ACHN (cell line): ENCODE data around the gene FAM120B.

Experiments used
- DNase-seq: peaks from one replicate; pipeline ENCODE4 v3.0.0-alpha.2; 2015
- in situ Hi-C: cut with HindIII; loops from 2 replicates; pipeline ENCODE4 v1.10.0; 2017; ENCODE audit warnings: low sequenced_read_pairs, low pct_ligation_motif_present, low pct_unique_long_range_greater_than_20kb

The FAM120B gene

DNA sequence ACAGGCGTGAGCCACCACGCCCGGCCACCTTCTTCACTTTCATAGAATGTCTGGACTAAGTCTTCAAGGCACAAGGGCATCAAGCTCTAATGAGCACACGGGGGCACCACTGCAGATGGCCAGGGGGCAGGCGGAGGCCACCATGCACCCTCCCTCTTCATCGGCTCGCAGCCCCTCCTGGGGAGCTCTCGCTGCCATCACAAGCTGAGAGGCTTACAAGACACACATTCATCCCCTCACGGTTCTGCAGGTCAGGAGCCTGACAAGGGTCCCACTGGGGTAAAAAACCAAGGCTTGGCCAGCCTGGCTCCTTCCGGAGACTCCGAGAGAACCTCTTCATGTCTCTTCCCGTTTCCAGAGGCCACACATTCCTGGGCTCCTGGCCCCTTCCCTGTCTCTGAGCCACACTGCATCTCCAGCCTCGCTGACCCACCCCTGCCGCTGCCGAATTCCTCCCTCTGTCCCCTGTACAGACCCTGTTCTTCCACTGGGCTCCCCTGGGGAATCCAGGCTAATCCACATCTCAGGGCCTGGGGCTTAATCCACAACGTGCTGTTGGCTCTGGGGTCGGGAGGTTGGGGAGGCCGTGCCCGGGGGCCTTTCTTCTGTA lies 35.5 kb upstream of the FAM120B start:
- DNase-seq = no peak
- in situ Hi-C loops = no loop called here

DNA sequence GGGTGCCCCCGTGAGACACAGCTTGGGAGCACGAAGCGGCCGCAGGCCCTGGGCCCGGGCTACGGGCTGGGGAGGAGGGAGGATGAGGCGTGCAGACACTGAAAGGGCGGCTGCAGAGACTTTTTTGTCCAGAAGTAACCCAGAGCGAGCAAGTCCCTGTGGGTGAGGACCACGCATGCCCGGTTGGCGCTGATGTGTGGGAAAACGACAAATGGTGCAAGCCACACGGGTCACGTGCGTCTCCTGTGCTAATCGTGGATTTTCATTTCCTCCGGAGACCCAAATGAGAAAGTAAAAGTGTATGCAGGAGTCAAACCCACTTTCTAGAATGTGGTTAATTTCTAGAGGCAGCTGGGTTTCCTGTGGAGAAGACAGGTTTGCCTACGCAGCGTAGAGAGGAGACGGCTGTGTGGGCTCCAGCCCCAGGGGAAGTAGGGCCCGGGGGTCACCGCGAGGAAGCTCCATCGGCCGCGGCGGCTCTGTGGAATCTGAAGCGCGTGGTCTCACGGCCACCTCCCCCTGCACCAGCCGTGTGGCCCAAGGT lies 34.7 kb upstream of the FAM120B start:
- no peak for DNase-seq
- in situ Hi-C loops = no loop called here

DNA sequence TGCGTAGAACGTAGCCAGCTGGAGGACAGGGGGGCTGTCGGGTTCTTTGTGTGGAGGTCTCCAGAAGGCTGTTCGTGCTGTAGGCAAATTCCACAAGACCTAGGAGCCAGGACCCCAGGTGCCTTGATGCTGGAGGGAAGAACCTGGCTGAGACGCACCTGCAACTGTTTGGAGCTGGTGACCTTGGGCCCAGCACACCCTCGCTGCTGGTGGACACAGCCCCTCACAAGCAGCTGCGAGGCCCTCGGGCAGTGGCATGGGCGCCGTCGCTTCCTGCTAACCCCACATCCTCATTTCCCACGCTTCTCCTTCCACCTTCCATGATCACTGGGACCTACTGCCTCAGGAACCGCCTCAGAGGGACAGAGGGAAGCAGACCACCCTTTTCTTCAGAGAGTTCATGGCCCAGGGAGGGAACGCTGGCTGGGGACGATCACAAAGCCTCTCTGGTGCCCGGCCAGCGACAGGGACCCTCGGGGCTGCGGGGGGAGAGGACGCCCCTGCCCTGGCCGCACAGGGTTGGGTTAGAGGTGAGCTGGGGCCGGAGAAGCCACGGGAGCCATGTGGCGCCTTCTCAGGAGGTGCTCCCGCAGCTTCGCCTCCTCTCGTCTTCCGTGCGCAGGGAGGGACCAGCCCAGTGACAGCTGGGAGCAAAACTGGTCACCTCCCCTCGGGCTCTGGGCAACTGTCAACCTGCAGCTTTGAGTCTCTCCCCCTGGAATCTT lies 34.1 kb upstream of the FAM120B start:
- in situ Hi-C loops = no loop called here
- no peak for DNase-seq

DNA sequence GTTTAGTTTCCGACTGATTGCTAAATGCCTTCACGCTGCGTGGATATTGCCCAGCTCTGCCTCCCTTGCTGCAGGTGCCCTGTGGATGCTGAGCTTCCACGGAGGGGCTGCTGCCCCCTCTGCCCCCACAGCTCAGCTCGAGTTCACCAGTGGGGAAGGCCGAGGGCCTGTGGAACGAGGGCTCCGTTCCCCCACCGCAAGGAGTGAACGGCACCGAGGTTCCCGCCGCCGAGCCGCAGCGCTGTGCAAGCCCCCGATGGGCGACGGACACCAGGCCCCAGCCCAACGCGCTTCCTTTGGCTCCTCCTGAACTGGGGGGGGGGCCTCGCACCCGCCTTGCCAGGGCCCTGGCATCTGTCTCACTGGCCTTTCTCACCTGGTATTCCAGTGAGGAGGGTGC lies 33.4 kb upstream of the FAM120B start:
- no peak for DNase-seq
- in situ Hi-C loops = no loop called here

DNA sequence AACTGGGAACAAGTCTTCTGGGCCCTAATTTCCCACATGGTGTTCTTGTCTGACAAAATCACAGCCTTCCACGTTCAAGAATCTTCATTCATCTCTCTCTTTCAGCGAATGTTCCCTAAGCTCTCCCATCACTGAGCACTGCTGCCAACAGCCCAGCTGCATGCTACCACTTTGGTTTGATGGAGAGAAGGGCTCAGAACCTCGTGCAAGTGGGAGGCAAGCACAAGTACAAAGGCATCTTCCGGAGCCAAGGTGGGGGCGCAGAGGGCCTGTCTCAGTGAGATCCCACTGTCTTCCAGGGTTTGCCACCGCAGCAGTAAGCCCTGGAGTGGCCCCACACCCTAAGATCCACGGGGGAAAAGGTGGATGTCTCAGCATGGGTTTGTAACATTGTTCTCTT lies 32.9 kb upstream of the FAM120B start:
- in situ Hi-C loops = no loop called here
- no peak for DNase-seq

DNA sequence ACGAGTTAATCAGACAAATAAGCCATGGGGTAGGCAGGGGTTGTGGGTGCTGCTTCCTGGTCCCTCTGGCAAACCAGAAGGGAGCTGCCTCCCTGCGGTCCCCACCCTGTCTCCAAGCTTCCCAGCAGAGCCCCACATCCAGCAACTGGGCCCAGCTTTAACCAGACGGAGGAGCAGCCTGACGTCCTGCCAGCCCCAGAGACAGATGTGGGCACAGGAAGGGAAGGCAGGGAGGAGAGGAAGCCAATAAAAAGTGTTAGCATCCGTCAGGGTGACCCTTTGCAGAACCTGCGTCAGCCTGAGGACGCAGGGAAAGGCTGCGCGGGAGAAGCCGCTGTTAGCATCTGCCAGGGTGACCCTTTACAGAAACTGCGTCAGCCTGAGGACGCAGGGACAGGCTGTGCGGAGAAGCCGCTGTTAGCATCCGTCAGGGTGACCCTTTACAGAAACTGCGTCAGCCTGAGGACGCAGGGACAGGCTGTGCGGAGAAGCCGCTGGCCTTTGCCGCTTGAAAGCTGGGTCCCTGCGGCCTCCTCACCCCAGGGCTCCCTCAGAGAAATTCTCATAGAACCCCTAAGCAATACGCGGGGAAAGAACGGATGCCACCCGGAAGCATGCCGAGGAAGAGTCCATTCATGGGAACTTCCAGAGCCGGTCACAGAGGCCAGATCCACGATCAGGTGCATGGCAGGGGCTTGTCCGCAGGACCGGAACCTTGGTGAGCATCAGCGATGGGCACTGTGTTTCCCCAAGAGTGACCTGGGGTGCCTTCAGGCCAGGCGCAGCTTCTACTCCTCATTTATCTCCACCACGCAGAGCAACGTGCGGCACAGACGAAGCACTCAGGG lies 31.6 kb upstream of the FAM120B start:
- in situ Hi-C loops = no loop called here
- no peak for DNase-seq

DNA sequence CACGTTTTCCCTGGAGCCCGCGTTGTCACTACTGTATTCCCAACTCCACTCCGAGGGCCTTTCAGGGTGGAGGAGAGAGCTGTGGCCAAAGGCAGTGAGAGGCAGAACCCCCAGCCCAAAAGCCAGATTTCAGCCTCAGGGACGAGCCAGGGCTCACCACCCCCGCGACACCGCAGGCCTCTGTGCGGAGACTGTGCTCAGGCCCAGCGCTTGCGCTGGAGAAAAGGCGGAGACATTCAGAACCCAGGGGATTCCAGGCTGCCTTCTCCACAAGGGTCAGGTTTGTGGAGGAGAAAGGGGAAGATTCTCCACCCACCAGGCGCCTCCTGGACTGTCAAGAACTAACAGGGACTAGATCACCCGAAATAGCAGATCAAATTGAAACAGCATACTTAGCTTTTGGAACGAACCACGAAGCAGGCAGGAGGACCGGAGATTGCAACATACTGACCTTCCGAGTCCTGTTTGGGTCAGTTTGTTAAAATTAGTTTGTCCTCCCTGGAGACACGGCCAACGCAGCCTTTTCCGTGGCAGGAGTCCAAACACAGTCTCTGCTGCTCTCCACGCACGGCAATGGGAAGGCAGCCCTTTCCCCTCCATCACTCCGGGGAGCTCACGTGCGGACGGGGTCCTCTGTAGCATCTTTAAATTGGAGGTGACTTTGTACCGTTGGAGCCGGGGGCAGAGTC lies 30.0 kb upstream of the FAM120B start:
- in situ Hi-C loops = no loop called here
- DNase-seq = no peak

DNA sequence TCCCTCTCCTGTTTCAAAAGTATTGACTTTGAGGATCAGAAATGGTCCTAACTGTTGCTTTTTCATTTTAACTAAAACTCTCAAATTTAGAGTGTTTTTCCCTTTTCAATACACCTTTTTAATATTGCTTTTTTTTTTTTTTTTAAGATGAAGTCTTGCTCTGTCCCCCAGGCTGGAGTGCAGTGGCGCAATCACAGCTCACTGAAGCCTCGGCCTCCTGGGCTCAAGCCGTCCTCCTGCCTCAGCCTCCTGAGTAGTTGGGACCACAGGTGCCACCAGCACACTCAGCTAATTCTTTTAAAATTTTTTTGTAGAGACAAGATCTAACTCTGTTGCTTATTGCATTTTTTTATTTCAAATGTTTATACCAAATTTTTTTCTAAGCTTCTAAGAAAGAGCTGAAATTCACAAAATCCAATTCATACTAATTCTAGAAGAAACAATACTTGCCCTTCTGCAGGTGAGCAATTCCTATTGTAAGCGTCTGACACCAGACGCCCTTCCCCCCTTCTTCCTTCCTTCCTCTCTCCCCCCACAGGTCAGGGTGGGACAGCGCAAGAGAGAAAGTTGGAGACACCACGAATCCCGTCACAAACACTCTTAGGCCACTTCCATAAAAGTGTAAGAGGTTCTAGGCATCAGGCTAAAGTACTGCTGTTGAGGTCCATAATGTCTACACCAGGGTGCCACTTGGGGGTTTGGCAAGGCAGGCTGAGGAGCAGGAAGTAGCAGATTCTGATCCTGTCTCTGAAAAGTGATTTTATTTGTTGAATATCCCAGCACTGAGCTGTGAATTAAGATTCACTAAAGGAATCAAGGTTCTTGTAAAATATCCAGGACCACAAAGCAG lies 28.4 kb upstream of the FAM120B start:
- in situ Hi-C loops = no loop called here
- DNase-seq = no peak

DNA sequence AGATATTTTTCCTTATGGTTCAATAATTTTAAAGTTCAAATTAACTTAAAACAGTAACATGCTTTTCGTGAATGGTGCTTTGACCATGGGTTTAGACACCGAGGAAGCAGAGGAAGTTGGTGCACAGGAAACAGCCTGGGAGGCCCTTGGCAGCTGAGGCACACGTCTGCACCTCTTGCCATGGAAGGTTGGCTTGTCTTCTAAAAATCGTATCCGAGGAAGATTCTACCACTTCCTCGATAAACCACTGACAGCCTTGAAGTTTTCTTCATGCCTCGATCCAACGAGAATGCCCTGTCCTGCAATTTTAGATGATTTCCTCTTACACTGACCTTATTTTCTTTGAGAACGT lies 27.8 kb upstream of the FAM120B start:
- in situ Hi-C loops = no loop called here
- DNase-seq = no peak

DNA sequence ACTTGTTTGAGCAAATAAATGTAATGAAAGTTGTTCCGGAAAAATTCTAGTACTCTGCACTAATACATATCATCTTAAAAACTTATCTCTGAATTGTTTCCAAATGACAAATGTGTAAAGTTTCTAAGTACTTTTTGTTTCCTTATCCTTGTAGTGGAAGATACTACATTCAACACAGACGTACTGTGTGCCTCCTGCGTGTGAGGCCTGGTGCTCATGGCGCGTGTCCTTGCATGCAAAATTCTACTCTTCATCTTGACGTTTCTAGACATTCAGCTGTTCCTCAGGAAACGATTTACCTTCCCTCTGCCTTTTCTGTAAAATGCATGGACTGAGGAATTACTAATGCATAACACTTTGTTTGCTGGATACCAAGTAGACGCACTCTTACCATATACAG lies 27.1 kb upstream of the FAM120B start:
- in situ Hi-C loops = no loop called here
- no peak for DNase-seq

DNA sequence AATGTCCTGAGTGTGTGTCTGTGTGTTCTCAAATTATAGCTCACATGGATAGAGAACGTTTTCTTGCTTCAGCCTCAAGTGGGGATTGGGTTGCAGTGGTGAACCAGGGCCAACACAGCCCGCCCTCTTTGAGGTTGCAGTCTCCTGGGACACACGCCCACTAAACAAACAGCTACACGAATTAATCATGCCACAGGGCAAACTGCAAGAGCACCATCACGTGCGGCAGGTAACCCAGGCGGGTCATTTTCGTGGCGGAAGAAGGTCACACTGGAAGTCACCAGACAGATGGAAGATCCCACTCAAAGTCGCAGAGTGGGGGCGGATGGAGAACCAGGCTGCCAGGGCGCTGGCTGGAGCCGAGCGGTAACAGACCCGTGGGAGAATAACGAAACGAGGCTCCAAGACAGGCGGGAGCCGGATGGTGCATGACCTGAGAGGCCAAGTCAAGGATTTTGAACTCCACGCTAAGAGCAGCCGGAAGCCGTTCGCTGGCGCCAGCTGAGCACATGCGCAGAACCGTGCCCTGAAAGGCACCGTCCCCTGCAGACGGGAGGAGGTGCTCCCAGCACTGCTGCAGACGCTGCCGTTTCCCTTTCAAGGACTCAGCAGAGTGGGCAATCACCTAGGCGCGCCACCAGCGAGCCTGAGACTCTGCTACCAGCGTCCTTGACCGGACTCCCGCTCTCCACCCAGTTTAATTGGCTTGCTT lies 26.4 kb upstream of the FAM120B start:
- in situ Hi-C loops = no loop called here
- no peak for DNase-seq

DNA sequence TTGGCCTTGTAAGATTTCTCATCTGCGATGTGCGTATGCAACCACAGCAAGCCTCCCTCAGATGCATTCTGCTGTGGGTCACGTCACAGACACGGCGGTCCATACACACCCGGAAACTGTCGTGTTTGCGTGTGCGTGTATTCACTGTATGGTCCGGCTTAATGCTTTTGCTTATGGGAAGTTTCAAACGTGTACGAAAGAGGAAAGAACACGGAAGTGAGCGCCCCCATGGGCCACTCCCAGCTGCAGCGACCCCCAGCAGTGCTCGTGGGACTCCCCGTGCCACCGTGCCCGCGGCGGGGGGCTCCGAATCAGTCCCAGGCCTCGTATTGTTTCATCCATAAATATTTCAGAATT lies 25.9 kb upstream of the FAM120B start:
- in situ Hi-C loops = no loop called here
- no peak for DNase-seq

DNA sequence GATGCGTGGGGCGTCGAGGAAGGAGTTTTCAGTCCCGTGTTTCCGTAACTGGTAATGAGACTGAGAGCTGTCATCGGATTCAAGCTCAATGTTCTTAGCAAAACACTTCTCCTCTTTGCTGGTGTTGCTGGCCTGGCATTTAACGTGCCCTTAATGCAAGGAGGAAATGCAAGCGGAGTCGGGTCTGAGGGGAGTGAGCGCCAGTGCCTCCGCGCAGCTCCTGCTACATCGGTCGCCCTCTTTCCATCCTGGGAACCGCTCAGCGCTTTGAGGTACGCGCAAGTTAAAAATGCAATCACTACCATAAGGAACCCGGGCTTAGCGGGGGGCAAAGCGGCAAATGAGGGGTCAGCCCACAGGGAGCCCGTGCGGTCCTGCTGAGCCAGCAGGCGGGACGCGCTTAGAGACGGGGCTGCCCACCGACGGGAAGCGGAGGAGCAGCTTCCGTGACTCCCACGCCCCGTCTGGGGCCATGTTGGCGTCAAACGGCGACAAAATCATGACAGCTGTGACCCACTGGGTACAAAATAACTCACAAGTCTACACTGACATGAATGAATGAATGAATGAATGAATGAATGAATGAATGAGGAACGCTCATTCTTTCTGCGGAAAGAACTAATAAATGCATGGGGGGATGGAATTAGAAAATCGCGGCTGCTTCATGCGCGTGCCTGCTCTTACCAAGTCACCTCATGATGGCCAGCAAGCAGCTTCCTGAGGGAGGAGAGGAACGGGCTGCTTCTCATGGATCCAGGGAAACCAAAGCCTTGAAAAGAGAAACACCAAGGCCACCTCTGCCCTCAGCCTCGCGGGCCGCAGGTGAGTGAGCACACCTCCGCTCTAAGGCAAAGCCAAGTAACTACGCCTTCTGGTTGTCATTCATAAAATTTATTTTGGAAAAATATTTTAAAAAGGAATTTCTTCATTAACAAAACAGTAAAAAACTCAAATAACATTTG lies 24.9 kb upstream of the FAM120B start:
- no peak for DNase-seq
- in situ Hi-C loops = no loop called here

DNA sequence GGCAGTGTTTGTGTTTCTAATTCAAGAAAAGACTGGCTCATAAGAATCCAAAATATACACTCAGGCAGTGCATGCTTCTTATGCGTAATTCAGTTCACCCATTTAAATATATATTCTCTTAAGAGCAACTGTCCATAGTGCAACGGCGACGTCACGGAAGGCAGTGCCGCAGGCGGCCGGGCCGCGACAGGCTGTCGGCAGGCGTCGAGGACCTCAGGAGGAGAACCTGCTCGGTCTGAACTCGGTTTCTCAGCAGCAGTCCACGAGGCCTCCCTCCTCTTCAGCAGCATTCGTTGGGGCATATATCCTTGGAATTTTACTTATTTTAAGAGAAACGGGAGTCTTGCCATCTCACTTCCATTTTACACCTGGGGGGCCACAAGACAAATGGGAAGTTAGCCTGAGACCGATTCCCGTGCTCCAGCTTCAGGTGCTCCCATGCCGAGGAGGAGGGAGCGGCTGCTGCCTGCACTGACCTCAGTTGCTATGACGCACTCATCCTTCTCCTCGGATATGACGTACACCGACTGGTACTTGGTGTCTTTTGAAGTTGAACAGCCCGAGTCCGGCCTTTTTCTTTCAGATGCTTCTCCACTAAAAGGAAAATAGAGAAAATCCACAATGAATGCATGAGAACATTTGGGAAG lies 23.9 kb upstream of the FAM120B start:
- in situ Hi-C loops = no loop called here
- no peak for DNase-seq

DNA sequence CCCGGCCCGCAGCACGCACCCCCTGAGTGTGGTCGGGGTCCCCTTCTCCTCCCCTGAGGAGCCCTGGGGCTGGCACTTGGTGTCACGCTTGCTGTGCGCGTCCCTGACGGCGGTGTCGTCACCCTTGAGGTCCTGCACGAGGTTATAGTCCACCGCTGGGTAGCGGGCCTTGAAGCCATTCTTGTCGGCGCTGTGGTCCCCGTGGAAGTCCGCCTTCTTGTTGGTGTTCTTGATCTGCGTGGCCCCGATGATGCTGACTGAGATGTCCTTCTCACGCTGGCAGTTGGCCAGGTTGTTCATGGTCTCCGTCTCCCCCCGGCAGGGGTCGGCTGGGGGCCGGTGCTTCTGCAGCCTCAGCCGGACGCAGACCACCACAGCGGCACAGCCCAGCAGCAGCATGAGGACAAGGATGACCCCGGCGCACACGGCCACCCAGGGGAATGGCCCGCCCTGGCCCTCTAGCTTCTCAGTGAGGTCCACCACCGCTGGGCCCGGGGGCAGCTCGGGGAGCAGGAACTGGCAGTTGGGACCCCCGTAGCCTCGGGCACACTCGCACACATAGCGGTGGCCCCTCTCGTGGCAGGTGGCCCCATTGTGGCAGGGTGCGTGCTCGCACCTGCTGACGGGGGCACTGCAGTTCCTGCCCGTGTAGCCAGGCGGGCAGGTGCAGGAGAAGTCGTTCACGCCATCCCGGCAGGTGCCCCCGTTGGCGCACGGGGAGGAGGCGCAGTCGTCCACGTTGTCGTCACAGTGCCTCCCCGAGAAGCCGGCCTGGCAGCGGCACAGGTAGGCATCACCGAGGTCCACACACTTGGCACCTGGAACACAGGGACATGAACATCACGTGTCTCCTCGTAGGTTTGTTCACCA lies 23.1 kb upstream of the FAM120B start:
- DNase-seq = no peak
- in situ Hi-C loops = no loop called here
